Pancreas (tissue), 10 donors: ENCODE data around the gene ZBTB8OS. TPM values are rescaled to one million over a fixed set of nuclear protein-coding genes. Genes with fewer than 3 reads are reported as not detected.
"Not testable (repeated sequence)": the region's sequence is repeated elsewhere in the genome, so short reads cannot be mapped to it uniquely, and the experiment has no call there.

Experiments
- ATAC-seq, 4 donors: fragments of 200-7000 bp; cut with Tn5 transposase; one replicate each; pipeline versions ENCODE4 v1.8.0 to v1.9.1; 2020; ENCODE audit warnings: mild to moderate bottlenecking in 4 of 4, moderate library complexity in 4 of 4
- DNase-seq, 6 donors: peaks; one replicate each; pipeline ENCODE4 v3.0.0-alpha.2; 2020
- FAIRE-seq: peaks from 2 replicates; lab custom pipeline; 2012; peaks lifted over from hg19 to GRCh38; lab: Jason Lieb, UNC
- H3K27ac ChIP-seq, 4 donors: fragments of 200-600 bp; sonication (generic); 1 replicate in 3 of 4; 2 replicates in 1 of 4; pipeline versions ENCODE4 v1.5.0 to v1.8.0; 2020
- H3K27me3 ChIP-seq, 4 donors: fragments of 200-600 bp; one replicate each; pipeline ENCODE4 v1.8.0; 2021
- H3K36me3 ChIP-seq, 3 donors: fragments of 200-600 bp; sonication (generic) in 1 of 3; one replicate each; pipeline versions ENCODE4 v1.5.0 to v1.8.0; 2020 to 2021
- H3K4me1 ChIP-seq, 3 donors: fragments of 200-600 bp; one replicate each; pipeline ENCODE4 v1.8.0; 2021
- H3K4me3 ChIP-seq, 4 donors: fragments of 200-600 bp; sonication (generic) in 2 of 4; one replicate each; pipeline versions ENCODE4 v1.5.0 to v1.8.0; 2020 to 2021
- H3K9me3 ChIP-seq, 4 donors: fragments of 200-600 bp; one replicate each; pipeline ENCODE4 v1.8.0; 2021
- WGBS, 2 donors: extraction: QIAGEN DNeasy Blood & Tissue Kit; methylation state at CpG; one replicate each; pipeline ENCODE4 v1.1.7; 2013; 5-methylcytosine and 5-hydroxymethylcytosine counted together
- intact Hi-C, 3 donors: fragments of 100-400 bp; cut with DNase I; formaldehyde crosslinking; loops; one replicate each; pipeline versions ENCODE4 v1.11.1 to v1.14.2; 2022
- polyA plus RNA-seq, 2 donors: library from polyadenylated mRNA; stranded (reverse); fragments of 200-250 nt; gene quantifications; one replicate each; pipeline ENCODE4 v1.2.3, GENCODE V29; 2013
- total RNA-seq, 6 donors: library from RNA; stranded (reverse); fragmentation: NEBNext Ultra II Directional in 4 of 6; extraction: Animal tissue kit (Norgen Biotek cat#: 25700) in 4 of 6; gene quantifications; one replicate each; pipeline versions ENCODE4 v1.2.1 to v1.2.4, GENCODE V29; 2021 to 2023
- TF ChIP-seq, protein P1 (sequence below), 4 donors: fragments of 200-600 bp; sonication (generic) in 3 of 4; IDR thresholded peaks; one replicate each; pipeline versions ENCODE4 v1.5.0 to v1.8.0; 2021; ENCODE audit warnings: antibody characterized with exemption in 4 of 4
- donor health status: healthy with polysubstance abuse.
- donor health status: DM: no; HTN: no; CAD: no; lungs with moderate emphysema.
- donor health status: DM: no; HTN: no; CAD: no.
- donor health status: control.
- donor health status: control.
- donor health status: Bipolar disorder and iron deficiency.
- donor health status: DM: yes; HTN: yes; CAD: no.
- donor health status: DM: no; HTN: no; CAD: no.
- donor health status: DM: no; HTN: no; CAD: no.
- donor health status: DM: yes; HTN: yes; CAD: no.

Gene ZBTB8OS
- total and polyA plus RNA-seq, 8 donors = 11.6 to 37.0 (median 18.3) TPM

- TF ChIP-seq, protein P1, sequence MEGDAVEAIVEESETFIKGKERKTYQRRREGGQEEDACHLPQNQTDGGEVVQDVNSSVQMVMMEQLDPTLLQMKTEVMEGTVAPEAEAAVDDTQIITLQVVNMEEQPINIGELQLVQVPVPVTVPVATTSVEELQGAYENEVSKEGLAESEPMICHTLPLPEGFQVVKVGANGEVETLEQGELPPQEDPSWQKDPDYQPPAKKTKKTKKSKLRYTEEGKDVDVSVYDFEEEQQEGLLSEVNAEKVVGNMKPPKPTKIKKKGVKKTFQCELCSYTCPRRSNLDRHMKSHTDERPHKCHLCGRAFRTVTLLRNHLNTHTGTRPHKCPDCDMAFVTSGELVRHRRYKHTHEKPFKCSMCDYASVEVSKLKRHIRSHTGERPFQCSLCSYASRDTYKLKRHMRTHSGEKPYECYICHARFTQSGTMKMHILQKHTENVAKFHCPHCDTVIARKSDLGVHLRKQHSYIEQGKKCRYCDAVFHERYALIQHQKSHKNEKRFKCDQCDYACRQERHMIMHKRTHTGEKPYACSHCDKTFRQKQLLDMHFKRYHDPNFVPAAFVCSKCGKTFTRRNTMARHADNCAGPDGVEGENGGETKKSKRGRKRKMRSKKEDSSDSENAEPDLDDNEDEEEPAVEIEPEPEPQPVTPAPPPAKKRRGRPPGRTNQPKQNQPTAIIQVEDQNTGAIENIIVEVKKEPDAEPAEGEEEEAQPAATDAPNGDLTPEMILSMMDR (IDR thresholded peaks at IDR 0.05) = no peak
- FAIRE-seq (no peak), DNase-seq (no peak), ATAC-seq (no peak)
- H3K36me3 ChIP-seq = peaks cover 0 to 6% (median 0%) of the 10 kb centered on the region in 3 donors
- no peaks in the 10 kb centered on the region for H3K4me1 ChIP-seq
- 81 to 82% methylated on average over 16 of the region's 16 CpGs for WGBS, 2 donors
- no peaks in the 10 kb centered on the region for H3K27me3 ChIP-seq
- no peak overlapping the region for H3K4me3 ChIP-seq
- intact Hi-C loops = no loop called here
- no peaks in the 10 kb centered on the region for H3K9me3 ChIP-seq
- no peak overlapping the region for H3K27ac ChIP-seq
Observed at GRCh38 chr1:32636914-32637645, 13.3 kb downstream of the ZBTB8OS start.

GRCh38 chr1:32635508-32636277 is 14.7 kb downstream of the ZBTB8OS start:
- DNase-seq (no peak), FAIRE-seq (no peak), ATAC-seq (no peak)
- no peaks in the 10 kb centered on the region for H3K4me1 ChIP-seq
- intact Hi-C loops = no loop called here
- no peaks in the 10 kb centered on the region for H3K9me3 ChIP-seq
- H3K27me3 ChIP-seq = no peaks in the 10 kb centered on the region
- WGBS, 2 donors = 93 to 94% methylated on average over 8 of the region's 8 CpGs
- H3K36me3 ChIP-seq = peaks cover 0 to 6% (median 0%) of the 10 kb centered on the region in 3 donors
- H3K4me3 ChIP-seq = no peak overlapping the region
- no peak overlapping the region for H3K27ac ChIP-seq
- TF ChIP-seq, protein P1 (IDR thresholded peaks at IDR 0.05) = no peak

GRCh38 chr1:32632829-32633228 is 17.5 kb downstream of the ZBTB8OS start:
- TF ChIP-seq, protein P1 (IDR thresholded peaks at IDR 0.05) = no peak
- no peak overlapping the region for H3K27ac ChIP-seq
- no peaks in the 10 kb centered on the region for H3K9me3 ChIP-seq
- no peak overlapping the region for H3K4me3 ChIP-seq
- no peak for FAIRE-seq
- H3K4me1 ChIP-seq = no peaks in the 10 kb centered on the region
- DNase-seq = no peak
- 73 to 80% methylated on average over 2 of the region's 2 CpGs for WGBS, 2 donors
- ATAC-seq = no peak
- intact Hi-C loops = no loop called here
- no peaks in the 10 kb centered on the region for H3K27me3 ChIP-seq
- peaks cover 0 to 8% (median 6%) of the 10 kb centered on the region in 3 donors for H3K36me3 ChIP-seq

DNA sequence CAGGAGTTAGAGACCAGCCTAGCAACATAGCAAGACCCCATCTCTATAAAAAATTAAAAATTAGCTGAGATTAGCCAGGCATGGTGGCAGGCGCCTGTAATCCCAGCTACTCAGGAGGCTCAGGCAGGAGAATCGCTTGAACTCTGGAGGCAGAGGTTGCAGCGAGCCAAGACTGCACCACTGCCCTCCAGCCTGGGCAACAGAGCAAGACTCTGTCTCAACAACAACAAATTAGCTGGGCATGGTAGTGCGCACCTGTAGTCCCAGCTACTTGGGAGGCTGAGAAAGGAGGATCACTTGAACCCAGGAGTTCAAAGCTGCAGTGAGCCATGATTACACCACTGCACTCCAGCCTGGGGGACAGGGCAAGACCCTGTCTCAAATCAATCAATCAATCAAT is 20.2 kb downstream of the ZBTB8OS start:
- H3K27ac ChIP-seq, H3K9me3 ChIP-seq, H3K4me1 ChIP-seq, intact Hi-C loops, H3K27me3 ChIP-seq, H3K4me3 ChIP-seq, ATAC-seq, DNase-seq, FAIRE-seq: not testable (repeated sequence)
- peaks cover 0 to 16% (median 6%) of the 10 kb centered on the region in 3 donors for H3K36me3 ChIP-seq
- 95 to 99% methylated on average over 4 of the region's 4 CpGs for WGBS, 2 donors

DNA sequence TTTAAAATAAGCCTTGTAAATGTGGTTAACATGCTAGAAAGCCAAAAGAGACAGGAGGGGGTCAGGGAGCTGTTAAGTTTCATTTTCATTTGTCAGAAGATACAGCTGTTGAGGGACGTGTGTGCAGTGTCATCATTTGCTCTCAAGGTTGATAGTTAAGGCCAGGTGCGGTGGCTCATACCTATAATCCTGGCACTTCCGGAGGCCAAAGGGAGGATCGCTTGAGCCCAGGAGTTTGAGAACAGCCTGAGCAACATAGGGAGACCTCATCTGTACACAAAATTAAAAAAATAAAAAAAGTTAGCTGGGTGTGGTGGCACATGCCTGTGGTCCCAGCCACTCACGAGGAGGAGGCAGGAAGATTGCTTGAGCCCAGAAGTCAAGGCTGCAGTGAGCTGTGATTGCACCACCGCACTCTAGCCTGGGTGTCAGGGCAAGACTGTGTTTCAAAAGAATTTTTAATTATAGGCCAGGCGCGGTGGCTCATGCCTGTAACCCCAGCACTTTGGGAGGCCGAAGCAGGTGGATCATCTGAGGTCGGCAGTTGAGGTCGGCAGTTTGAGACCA is 22.7 kb downstream of the ZBTB8OS start:
- intact Hi-C loops = no loop called here
- DNase-seq (no peak), ATAC-seq (no peak), FAIRE-seq (no peak)
- no peak overlapping the region for H3K4me3 ChIP-seq
- H3K27me3 ChIP-seq = no peaks in the 10 kb centered on the region
- H3K4me1 ChIP-seq = no peaks in the 10 kb centered on the region
- peaks cover 0 to 16% (median 0%) of the 10 kb centered on the region in 3 donors for H3K36me3 ChIP-seq
- 90 to 93% methylated on average over 11 of the region's 11 CpGs for WGBS, 2 donors
- H3K9me3 ChIP-seq = no peaks in the 10 kb centered on the region
- no peak overlapping the region for H3K27ac ChIP-seq
- TF ChIP-seq, protein P1 (IDR thresholded peaks at IDR 0.05) = no peak
